NCI-H774 (cell line): Measurements from ENCODE around the gene OR52N4.
"Not testable (repeated sequence)": the region's sequence is repeated elsewhere in the genome, so short reads cannot be mapped to it uniquely, and the experiment has no call there.

ENCODE experiments used
- DNase-seq: peaks from one replicate; lab custom pipeline; 2025; lab: John Stamatoyannopoulos, UW

The OR52N4 gene

DNA sequence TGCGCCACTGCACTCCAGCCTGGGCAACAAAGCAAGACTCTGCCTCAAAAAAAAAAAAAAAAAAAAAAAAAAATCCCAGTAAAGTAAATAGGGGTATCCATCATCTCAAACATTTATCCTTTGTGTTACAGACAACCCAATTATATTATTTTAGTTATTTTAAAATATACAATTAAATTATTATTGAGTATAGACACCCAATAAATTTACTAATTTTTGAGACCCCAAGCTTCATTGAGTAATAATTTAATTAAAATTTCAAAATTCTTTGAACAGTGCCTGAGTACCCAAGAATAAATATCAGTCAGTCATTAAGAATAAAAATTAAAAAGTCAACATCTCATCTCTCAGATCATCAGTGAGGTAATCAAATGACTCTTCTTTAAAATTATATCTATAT is at the start of gene OR52N4:
OR52N4 (plus strand) TSS at position 301 of the 400 bp plus-strand sequence. CDS start 498 bp downstream, outside the sequence.
- no peak for DNase-seq

DNA sequence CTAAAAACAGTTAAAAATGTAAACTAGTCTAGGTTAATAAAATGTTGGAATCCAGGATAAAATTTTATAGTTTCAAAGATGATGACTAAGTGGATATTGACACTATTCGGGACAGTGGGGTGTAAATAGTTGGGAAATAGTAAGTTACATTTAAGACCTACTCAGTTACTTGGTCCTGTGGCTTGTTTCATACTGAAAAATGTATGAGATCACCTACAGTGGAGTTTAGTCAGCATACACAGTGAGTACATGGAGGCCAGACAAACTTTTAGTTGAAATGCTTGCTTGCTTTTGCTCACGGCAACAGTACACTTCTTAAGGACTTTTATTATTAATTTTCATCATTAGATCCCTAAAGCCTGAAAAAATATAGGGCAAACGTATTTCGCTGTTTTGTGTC is 48.4 kb upstream of the OR52N4 start:
- DNase-seq, result no peak

DNA sequence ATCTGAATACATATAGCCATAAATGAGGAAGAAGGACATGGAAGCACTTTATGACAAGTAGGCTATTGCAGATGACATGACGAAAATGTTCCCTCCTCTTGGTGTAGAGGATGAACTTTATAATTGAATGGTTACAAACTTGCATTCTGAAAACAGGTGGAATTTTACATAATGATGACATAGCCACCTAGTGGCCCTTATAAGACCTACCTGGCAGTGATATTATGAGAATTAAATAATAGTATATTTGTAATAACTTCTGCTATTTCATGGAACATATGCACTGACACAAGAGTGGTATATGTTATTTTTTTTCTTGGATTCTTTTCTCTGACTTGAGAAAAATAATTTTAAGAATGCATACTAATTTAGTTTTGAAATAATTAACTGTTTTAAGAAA is 41.5 kb upstream of the OR52N4 start:
- DNase-seq, result no peak

DNA sequence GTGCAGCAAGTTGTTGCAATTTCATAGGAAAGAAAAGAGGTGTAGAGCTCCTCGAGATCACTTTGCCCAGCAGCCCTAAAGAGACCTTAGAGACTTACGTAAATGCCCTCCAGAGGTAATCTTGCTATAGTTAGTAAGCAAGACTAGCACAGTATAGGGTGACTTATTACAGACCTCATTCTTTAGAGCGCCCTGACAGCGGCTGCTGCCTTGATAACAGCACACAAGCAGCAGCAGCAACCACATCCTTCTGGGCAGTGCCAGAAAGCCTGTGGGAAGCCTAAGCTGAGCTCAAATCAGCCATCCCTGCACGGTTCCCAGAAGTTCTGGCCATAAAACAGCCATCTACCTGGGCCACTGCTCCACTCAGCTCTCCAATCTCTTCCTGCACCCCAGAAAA is 40.3 kb upstream of the OR52N4 start:
- no peak for DNase-seq

DNA sequence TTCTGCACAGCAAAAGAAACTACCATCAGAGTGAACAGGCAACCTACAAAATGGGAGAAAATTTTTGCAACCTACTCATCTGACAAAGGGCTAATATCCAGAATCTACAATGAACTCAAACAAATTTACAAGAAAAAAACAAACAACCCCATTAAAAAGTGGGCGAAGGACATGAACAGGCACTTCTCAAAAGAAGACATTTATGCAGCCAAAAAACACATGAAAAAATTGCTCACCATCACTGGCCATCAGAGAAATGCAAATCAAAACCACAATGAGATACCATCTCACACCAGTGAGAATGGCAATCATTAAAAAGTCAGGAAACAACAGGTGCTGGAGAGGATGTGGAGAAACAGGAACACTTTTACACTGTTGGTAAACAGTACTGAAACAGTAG is 37.5 kb upstream of the OR52N4 start:
- not testable (repeated sequence) for DNase-seq

DNA sequence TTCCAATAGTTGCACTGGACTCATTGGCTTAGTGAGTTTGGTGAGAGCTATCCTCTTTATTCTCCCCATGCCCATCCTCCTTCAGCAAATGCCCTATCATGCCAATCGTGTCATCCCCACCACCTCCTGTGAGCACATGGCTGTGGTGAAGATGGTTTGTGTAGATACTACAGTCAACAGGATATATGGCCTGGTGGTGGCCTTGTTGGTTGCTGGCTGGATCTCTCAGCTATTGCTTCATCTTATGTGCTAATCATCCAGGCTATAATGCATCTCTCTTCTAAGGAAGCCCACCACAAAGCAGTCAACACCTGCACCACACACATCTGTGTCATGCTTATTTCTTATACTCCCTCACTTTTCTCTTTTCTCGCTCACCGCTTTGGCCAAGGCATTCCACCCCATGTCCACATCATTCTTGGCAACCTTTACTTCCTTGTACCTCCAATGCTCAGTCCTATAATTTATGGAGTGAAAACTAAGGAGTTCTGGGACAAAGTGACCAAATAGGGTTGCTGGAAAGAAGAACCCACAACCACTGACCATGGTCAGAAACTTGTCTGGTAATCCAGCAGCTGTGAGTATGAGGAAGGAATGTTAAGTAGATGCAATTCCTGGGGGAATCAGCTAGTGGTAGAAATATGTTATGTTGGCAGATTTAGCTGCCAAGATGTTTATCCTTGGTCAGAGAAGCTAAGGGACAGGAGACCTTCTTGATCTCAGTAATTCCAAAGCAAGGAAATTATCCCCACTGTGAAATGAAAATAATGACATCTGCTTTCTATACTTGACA is 34.1 kb upstream of the OR52N4 start:
- DNase-seq, result no peak

DNA sequence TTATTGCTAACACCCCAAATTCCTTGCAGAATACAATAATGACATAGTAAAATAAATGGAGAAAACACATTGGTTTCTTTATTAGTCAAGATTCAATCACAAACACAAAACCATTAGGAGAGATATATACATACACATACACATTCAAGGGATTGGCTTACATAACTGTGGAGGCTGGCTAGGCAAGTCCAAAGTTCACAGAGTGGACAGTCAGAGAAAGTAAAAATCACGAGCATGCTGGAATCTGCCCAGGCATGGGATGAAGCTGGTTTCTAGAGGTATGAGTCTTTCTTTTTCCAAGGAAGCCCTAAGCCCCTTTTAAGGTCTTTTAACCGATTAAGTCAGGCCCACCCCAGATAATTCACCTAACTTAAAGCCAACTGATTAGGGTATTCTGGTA is 31.4 kb upstream of the OR52N4 start:
- no peak for DNase-seq

DNA sequence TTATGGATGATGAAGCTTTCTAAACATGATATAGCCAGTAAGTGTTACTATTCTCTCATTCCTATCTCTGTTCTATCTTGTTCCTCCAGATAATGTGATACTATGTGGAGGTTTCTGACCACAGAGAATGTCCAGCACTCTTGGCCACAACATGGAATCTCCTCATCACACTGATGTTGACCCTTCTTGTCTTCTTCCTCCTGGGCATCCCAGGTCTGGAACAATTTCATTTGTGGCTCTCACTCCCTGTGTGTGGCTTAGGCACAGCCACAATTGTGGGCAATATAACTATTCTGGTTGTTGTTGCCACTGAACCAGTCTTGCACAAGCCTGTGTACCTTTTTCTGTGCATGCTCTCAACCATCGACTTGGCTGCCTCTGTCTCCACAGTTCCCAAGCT is 27.7 kb upstream of the OR52N4 start:
- DNase-seq, result no peak

DNA sequence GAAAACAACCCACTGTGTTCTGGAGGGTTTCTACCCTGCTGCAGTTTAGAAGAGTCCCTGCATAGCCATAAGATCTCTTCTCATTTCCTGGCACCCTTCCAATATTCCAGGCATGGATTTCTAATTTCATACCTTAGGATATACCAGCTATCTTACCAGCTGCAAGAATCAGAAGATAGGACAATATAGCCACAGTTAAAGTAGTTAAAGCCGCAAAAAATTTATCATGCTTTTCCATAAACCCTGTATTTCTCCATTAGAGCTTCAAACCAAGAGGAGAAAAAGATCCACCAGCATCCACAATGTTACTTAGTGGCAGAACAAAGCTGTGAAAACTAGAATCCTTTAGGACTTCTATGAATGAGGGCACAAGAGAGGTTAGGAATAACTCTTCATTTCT is 26.4 kb upstream of the OR52N4 start:
- DNase-seq, result no peak

DNA sequence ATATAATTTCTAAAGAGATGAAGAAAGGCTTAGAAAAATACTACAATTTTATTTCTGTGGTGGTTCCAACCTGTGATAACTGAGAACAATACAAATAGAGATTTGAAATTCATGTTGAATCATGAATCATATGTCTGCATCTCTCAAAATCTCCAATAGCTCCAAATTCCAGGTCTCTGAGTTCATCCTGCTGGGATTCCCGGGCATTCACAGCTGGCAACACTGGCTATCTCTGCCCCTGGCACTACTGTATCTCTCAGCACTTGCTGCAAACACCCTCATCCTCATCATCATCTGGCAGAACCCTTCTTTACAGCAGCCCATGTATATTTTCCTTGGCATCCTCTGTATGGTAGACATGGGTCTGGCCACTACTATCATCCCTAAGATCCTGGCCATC is 17.6 kb upstream of the OR52N4 start, which contains the start of gene OR56B1:
OR56B1 (plus strand) TSS at position 53 of the 400 bp plus-strand sequence; CDS start at position 122, 69 bp downstream.
- no peak for DNase-seq

DNA sequence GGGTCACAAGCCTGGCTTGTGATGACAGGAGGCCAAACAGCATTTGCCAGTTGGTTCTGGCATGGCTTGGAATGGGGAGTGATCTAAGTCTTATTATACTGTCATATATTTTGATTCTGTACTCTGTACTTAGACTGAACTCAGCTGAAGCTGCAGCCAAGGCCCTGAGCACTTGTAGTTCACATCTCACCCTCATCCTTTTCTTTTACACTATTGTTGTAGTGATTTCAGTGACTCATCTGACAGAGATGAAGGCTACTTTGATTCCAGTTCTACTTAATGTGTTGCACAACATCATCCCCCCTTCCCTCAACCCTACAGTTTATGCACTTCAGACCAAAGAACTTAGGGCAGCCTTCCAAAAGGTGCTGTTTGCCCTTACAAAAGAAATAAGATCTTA is 17.0 kb upstream of the OR52N4 start:
- no peak for DNase-seq

DNA sequence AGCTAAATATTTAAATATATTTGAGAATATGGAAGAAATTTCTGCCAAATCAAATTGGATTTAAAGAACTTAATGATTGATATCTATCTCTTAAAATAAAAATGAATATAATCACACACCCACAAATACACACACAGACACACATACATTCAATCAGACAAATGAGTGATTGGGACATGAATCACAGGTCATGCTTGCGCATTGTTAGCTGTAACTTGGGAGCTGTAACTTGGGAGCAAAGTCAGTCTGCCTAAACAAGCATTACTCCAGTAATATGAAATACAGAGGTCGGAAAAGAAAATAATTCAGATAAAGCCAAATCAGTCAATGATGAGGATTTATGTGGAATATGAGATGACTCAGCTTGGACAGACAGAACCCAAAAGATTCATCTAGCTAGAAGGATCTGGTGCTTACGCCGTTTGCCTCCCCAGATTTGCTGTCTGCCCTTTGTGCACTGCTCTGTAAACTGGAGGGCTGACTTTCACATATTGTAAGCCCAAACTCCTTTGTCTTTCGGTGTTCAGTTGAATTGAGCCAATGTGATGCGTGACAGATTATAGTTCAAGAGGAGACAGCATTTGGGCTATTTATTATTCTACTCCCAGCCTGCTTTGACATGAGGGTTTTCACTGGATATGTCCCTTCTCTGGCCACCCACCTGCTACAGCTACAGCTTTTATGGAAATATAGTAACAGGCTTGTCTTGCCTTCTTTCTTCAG is 16.2 kb upstream of the OR52N4 start:
- DNase-seq, result no peak

DNA sequence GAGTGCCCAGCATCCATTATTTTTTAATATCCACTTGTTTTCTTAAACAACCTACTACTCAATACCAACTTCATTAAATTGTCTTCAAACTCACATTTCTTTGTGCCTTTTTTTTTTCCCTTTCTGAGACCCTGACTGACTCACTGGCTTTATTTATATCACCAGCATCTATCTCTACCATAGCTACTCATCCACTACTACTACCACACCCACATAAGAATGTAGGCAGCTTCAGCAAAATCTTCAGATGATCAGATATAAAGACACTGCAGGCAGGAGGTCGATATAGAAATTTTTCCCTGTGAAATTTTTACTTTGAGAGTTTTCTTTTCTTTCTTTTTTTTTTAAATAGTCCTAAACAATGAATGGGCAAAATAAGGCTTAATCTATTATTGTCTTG is 15.6 kb upstream of the OR52N4 start:
- DNase-seq, result no peak

DNA sequence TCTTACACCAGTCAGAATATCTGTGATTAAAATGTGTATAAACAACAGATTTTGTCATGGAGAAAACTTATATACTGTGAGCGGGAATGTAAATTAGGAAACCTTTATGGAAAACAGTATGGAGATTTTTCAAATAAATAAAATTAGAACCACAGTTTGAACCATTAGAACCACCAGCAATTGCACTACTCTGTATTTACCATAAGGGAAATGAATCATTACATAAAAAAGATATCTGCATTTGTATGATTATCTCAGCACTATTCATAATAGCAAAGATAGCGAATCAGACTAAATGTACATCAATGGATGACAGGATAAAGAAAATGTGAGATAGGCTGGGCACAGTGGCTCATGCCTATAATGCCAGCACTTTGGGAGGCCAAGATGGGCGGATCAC is 7.4 kb upstream of the OR52N4 start:
- DNase-seq, result no peak

DNA sequence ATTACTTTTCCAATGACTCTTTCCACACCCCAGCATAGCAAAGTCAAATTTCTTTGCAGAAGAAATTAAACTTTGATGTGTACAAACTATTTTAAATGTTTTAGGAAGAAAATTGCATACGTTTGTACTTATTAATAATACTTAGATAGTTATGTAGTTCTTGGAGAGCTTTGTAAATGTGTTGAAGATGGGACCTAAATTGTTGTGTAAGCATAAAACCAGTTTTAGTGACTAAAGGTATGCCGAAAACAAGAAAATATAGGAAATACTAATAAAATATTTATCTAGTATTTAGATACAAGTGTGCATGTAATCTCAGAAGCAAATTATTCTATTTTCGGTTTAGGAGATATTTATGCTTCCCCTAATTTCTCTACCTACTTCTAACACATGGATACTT is 4.2 kb upstream of the OR52N4 start:
- no peak for DNase-seq

DNA sequence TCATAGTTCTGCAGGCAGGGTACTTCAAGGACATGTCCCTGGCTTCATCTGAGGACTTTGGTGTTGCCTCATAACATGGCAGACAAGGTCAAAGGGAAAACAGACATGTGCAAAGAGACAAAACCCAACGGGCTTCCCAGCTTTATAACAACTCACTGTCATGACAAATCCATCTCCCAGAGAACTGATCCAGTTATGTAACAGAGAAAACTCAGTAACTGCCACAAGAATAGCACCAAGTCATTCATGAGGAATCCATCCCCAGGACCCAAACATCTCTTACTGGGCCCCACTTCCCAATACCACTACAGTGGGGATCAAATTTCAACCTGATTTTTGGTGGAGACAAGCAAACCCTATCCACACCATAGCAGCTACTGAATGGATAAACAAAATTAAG is 13.0 kb downstream of the OR52N4 start:
- no peak for DNase-seq

DNA sequence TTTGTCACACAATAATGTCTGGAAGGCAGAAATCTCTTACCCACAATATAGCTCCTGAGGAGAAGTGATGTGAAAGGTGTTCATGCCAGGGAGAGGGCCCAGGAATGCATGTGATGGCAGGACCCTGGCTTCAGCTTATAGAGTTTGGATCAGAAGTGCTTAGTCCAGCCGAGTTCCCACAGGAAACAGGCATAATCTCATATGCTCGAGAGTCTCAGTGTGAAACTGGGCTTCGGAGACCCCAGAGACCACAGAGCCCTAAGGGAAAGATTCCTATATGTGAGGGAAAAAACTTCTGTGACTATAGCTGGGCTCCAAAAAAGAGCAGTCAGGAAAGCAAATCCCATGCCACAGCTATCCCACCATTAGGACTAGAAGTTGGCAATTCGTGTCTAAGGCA is 29.2 kb downstream of the OR52N4 start, which contains the start of gene OR52N5:
OR52N5 (minus strand) TSS at position 101 of the 400 bp plus-strand sequence. CDS start 4,721 bp downstream, outside the sequence.
- no peak for DNase-seq

DNA sequence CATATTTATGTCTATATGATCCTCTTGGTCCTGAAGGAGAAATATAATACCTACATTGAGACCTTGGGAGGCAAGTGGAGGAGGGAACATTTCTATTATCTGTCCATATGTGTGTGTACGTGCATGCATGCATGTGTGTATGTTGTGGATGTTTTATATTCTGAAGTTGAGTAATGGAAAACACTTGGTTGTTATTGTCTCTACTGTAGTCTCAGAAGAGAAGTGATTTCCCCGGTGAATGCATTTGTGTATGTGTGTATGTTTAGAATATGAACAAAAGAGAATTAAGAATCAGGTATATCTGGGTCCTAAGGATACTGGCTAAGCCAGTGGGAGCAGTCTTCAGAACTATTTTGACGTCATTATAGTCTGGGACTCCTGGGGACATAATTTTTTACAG is 37.1 kb downstream of the OR52N4 start, which contains the start of gene OR52N1:
OR52N1 (minus strand) TSS at position 101 of the 400 bp plus-strand sequence. CDS start 2,449 bp downstream, outside the sequence.
- DNase-seq, result no peak

DNA sequence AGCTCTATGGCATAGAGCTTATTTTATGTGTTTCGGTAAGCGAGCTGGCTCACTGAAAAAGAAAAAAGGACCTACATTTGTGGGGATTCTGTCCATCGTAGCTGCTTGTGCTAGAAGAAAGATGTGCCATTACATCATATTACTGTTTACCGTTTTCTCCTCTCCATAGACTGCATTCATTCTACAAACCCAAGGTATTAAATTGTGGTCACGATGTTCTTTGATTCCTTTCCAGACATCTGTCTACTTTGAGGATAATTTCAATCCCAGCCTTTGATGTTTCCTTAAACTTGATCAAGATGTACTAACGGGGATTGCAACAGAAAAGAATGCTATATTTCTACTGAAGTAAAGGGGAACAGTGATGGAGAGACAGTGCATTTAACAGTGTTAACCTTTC is 42.5 kb downstream of the OR52N4 start:
- no peak for DNase-seq

DNA sequence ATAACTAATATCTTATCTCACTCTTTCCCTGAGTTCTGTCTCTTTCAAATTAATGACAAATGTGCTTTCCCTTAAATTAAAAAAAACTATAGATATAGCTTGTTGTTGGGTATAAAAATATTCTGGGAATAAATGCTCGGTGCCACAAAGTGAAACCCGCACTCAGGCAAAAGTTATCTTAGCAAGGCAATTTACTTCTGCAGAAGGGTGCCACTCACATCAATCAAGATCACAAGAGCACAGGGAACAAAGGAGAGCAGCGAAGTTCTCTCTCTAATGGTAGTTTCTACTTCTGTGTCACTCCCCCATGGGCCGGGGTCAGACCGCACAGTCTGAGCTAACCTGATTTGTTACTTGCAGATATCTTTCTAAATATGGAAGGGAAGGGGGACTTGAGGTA is 49.9 kb downstream of the OR52N4 start:
- no peak for DNase-seq
